ENCODE data around the gene PON1.

The PON1 gene

GRCh38 chr7:95250571-95250970, 73.8 kb downstream of the PON1 start:
- DNase-seq, result no peak
